Measurements from ENCODE around the gene TBC1D16.
"Not testable (repeated sequence)": the region's sequence is repeated elsewhere in the genome, so short reads cannot be mapped to it uniquely, and the experiment has no call there.

DNA sequence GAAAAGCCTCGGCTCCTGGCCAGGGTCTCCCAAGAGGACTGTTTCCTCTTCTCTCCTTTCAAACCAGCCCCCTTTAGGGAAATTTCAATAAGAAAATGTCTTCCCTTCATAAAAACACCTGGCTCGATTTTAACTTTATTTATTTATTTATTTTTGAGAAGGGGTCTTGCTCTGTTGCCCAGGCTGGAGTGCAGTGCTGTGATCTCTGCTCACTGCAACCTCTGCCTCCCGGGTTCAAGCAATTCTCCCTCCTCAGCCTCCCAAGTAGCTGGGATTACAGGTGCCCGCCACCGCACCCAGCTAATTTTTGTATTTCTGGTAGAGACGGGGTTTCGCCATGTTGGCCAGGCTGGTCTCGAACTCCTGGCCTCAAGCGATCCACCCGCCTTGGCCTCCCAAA lies 11.0 kb upstream of the TBC1D16 start:
- TF ChIP-seq, protein P1, sequence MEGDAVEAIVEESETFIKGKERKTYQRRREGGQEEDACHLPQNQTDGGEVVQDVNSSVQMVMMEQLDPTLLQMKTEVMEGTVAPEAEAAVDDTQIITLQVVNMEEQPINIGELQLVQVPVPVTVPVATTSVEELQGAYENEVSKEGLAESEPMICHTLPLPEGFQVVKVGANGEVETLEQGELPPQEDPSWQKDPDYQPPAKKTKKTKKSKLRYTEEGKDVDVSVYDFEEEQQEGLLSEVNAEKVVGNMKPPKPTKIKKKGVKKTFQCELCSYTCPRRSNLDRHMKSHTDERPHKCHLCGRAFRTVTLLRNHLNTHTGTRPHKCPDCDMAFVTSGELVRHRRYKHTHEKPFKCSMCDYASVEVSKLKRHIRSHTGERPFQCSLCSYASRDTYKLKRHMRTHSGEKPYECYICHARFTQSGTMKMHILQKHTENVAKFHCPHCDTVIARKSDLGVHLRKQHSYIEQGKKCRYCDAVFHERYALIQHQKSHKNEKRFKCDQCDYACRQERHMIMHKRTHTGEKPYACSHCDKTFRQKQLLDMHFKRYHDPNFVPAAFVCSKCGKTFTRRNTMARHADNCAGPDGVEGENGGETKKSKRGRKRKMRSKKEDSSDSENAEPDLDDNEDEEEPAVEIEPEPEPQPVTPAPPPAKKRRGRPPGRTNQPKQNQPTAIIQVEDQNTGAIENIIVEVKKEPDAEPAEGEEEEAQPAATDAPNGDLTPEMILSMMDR (IDR thresholded peaks at IDR 0.05) = not testable (repeated sequence)
- not testable (repeated sequence) for TF ChIP-seq POLR2A, POLR2AphosphoS5 (IDR thresholded peaks at IDR 0.05)

Measured in breast epithelium (tissue), 3 donors.